Renal pelvis (tissue), 4 donors: ENCODE data around the gene CALCOCO1. TPM values are rescaled to one million over a fixed set of nuclear protein-coding genes. Genes with fewer than 3 reads are reported as not detected.

Source experiments
- DNase-seq: peaks from one replicate; pipeline ENCODE4 v3.0.0-alpha.2; 2013
- polyA plus RNA-seq, 3 donors: library from polyadenylated mRNA; unstranded; fragments of 120-200 nt; gene quantifications; one replicate each; pipeline ENCODE4 v1.2.1, GENCODE V29; 2013; ENCODE audit not compliant: insufficient read length in 3 of 3

Gene CALCOCO1
- polyA plus RNA-seq, 3 donors: 121 to 142 (median 139) TPM

- no peak for DNase-seq
Measured at GRCh38 chr12:53670308-53670707, 56.9 kb downstream of the CALCOCO1 start.

DNA sequence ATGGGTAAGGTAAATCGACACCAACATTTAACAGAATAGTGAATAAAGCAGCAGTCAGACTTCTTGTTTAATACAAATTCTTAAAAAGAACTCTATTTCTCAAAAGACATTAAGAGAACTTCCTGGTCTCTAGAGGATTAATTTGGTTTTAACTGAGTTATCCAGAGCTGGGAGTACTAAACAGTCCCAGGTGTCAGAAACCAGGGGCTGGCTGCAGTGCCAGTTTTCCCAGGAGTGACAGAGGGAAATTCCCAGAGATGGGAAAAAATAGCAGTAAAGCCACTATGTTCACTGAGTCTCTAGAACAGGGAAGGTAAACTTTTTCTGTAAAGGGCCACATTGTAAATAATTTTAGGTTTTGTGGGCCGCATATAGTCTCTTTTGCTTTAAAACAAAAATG, 60.2 kb downstream of the CALCOCO1 start:
- DNase-seq: no peak

- DNase-seq: no peak
Measured at GRCh38 chr12:53664936-53665335, 62.3 kb downstream of the CALCOCO1 start.

DNA sequence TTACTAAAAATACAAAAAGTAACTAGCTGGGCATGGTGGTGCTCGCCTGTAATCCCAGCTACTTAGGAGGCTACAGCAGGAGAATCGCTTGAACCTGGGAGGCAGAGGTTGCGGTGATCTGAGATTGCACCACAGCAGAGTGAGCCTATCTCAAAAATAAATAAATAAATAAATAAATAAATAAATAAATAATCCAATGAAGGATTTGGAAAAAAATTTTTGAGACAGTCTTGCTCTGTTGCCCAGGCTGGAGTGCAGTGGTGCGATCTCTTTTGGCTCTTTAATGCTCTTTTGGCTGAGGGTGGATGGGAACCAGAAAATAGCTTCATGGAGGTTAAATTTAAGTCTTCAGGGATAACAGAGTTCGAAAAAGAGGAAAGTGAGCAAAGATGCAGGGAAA, 63.1 kb downstream of the CALCOCO1 start:
- no peak for DNase-seq

DNA sequence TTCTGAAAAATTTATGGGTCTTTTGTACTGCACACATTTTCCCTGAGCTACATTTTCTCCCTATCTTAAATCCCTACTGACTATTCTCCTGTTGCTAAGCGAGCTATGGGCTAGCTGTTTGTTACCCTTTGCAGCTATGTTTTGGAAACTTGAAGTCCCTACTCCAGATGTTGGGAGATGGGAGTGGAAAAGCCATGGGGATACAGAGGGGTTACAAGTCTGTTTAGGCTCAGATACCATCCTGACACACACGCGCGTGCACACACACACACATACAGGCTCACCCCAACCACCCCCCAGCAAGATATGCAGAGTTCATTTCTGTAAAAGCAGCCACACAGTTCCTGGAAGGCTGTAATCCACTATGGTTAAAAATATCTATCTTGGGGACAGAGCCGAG, 67.2 kb downstream of the CALCOCO1 start:
- DNase-seq: no peak

GRCh38 chr12:53659571-53659981, 67.7 kb downstream of the CALCOCO1 start:
- DNase-seq: no peak

DNA sequence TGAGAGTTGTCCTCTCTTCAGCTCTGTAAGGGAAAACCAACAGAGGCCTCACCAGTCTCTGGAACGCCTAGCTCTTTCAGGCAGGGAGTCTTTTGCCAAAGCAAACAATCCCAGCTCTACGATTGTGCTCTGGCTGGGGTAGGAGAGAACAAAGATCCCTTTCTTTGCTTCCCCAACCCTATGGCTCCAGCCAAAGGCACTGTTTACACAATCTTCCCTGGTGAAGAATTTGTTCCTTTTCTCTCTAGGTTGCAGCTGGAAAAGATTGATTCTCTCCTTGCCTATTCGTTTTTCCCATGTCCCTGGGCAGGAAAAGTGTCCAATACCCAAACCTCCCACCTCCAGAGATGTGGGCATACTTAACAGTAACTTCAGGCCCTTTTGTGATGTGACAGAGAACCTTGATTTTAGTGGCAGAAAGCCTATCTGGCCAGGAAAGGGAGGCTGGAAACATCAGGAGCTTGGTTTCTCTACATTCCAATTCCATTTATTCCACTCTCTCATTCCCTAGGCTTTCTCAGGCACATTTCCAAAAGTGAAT, 68.2 kb downstream of the CALCOCO1 start:
- peak; percentile 19 for DNase-seq

Other genes starting within 250 kb of the CALCOCO1 start
- gene MAP3K12, start 228.0 kb downstream of the CALCOCO1 start, polyA plus RNA-seq: 10 to 100 TPM; 22.9 to 40.1 (median 36.9) TPM
- gene TARBP2, start 226.2 kb downstream of the CALCOCO1 start, polyA plus RNA-seq: 10 to 100 TPM; 54.5 to 62.3 (median 58.0) TPM
- 1 to 10 TPM in 1 of 3 donors, under 1 TPM in 2; 0.70 to 1.1 (median 0.93) TPM for gene NPFF, start 220.0 kb downstream of the CALCOCO1 start, polyA plus RNA-seq
- gene ATF7, start 101.1 kb downstream of the CALCOCO1 start, polyA plus RNA-seq: 10 to 100 TPM; 37.9 to 49.9 (median 47.4) TPM
- 100 to 1,000 TPM; 595 to 667 (median 599) TPM for gene ATP5MC2, start 51.4 kb downstream of the CALCOCO1 start, polyA plus RNA-seq
- gene CISTR, start 24.5 kb upstream of the CALCOCO1 start, polyA plus RNA-seq: under 1 TPM in 1 of 3 donors, not detected in 2; 0.20 TPM
- not detected for gene HOXC13, start 211.4 kb upstream of the CALCOCO1 start, polyA plus RNA-seq
- not detected for gene HOXC12, start 227.5 kb upstream of the CALCOCO1 start, polyA plus RNA-seq
- 1 to 10 TPM; 2.1 to 2.3 (median 2.1) TPM for gene HOXC11, start 245.7 kb upstream of the CALCOCO1 start, polyA plus RNA-seq
- gene HOTAIR, start 247.5 kb upstream of the CALCOCO1 start, polyA plus RNA-seq: 1 to 10 TPM; 1.5 to 3.6 (median 1.6) TPM